D341Med (cell line): ENCODE results near the gene FMC1.
"Not testable (repeated sequence)": the region's sequence is repeated elsewhere in the genome, so short reads cannot be mapped to it uniquely, and the experiment has no call there.

Experiments used
- DNase-seq: peaks from one replicate; pipeline ENCODE4 v3.0.0; 2012; ENCODE audit warnings: low spot score

The FMC1 gene

GRCh38 chr7:139341058-139341775 is at the start of gene FMC1:
FMC1 (plus strand) TSS chr7:139341337; CDS start chr7:139341385, 48 bp downstream.
- peak; percentile 87 for DNase-seq

DNA sequence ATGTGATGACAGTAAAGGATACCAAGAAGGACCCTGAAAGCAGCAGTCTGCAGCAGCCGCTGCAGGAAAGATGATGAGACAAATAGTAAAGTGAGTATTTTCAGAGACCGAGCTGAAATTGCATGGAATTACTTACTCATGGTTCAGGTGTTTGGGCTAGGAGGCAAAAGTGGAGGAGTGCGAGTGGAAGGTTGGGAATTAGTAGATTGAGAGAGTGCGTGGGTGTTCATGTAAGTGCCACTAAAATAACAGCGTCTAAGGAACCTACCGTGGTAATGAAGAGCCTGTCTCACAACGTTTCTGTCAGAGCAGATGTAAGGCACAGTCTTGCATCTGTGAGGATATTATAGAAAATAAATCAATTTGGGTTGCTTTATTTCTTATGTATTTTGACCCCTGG is 48.3 kb upstream of the FMC1 start:
- DNase-seq, result no peak

GRCh38 chr7:139293534-139293933 is 47.6 kb upstream of the FMC1 start:
- no peak for DNase-seq

GRCh38 chr7:139294241-139294640 is 46.9 kb upstream of the FMC1 start:
- DNase-seq, result no peak

DNA sequence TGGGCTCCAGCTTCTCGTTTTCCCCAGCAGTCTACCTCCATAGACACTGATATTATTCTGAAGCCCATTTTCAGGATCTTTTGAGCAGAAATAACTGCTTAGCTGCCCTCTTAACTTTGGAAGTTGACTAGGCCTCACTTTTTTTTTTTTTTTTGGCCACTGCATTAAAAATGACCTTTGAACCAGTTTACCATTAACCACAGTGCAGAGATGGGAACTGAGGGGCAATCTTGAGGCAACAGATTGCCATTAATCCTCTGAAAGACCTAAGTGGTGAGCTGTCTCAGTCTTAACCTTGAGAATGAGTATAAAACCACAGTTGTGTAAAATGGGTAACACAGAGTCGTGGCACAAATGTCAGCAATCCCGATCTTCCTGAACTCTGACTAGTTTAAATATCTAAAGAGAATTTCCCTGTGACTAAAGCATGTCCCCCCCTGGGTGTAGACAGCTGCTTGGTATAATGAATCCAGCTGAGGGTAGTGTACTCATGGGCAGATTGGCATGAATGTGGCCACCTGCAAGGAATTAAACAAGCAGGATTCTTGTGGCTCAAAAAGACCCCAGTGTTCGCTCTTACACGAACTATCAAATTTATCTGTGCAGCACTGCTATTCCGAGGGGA is 46.1 kb upstream of the FMC1 start:
- no peak for DNase-seq

DNA sequence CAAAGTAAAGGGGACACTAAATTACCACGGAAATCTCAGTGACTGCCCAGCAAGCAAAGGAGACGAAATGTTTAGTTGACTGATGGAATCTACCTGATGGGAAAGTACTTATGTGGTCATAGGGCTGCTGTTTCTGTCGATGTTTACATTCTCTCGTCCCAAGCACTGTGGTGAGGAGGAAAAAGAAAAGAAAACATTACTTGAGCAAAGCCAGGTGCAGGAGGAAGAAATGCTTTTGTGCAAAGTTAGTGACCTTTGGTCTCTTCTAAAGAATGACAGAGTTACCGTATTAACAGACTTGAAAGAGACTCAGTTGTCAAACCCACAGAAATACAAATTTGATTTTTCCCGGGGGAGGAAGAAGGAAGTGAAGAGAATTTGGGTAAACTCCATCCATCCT is 43.3 kb upstream of the FMC1 start:
- no peak for DNase-seq

- no peak for DNase-seq
Observed at GRCh38 chr7:139299296-139299695, 41.8 kb upstream of the FMC1 start.

- no peak for DNase-seq
Observed at GRCh38 chr7:139300390-139300789, 40.7 kb upstream of the FMC1 start.

DNA sequence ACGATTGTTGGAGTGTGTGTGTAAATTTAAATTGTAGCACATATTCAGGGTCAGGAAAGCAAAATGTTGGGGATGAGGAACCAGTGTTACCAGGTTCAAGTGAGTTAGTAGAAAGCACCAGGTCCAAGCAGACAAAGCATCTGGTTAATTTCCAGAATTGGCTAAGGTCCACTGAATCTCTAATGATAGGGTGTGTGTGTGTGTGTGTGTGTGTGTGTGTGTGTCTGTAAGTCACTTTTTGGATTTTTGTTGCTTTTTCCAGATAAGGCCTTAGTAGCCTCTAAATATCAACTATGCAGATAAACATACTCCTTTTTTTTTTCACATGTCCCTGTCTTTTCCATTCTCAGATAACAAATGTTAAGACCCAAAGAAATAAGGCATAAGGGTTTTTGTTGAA is 36.6 kb upstream of the FMC1 start:
- no peak for DNase-seq

- DNase-seq, result no peak
Observed at GRCh38 chr7:139317939-139318505, 23.1 kb upstream of the FMC1 start.

DNA sequence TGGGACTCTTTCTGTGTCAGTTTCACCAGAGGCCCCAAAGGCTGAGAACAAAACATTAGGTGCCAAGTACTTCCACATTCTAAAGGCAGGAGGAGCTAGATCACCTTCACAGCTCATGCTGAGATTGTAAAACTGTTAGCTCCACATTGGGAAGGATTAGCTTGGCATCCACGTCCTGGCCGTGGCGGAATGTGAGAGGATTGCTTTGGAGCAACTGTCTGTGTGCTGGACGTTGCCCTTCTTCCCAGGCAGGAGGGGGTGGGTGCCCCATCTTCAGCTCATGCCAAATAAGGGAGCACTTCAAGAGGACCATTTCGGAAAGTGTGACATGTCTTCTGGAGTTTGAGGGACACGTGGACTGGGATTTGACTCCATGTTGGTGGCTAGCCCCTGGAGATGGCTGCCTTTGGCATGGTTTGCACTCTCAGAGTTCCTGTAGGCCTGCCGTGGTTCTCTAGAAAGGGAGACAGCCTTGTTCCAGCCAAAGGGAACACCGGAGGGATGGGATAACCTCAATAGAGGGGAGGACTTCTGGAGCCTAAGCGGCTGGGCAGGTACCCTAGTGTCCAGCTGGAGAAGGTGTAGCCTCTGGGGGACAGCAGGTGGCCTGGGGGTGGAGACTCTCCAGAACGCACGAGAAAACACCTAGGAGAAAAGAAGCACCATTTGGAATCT is 19.9 kb upstream of the FMC1 start:
- DNase-seq, result peak; percentile 52

- DNase-seq, result not testable (repeated sequence)
Observed at GRCh38 chr7:139324709-139325108, 16.4 kb upstream of the FMC1 start.

DNA sequence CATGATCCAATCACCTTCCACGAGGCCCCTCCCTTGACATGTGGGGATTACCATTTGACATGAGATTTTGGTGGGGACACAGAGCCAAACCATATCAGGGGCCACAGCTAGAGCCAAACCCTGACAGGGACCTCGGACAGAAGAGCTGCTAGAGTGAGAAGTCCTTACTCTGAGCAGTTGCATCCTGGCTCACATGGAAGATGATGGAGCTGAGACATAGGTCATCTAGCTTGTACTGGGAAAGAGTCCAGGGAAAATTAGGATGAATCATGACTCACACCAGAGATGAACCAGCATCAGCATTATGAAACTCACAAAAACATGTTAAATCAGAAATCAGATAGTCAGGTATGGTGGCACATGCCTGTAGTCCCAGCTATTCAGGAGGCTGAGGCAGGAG is 12.8 kb upstream of the FMC1 start:
- DNase-seq, result no peak

- no peak for DNase-seq
Observed at GRCh38 chr7:139329119-139329518, 12.0 kb upstream of the FMC1 start.

DNA sequence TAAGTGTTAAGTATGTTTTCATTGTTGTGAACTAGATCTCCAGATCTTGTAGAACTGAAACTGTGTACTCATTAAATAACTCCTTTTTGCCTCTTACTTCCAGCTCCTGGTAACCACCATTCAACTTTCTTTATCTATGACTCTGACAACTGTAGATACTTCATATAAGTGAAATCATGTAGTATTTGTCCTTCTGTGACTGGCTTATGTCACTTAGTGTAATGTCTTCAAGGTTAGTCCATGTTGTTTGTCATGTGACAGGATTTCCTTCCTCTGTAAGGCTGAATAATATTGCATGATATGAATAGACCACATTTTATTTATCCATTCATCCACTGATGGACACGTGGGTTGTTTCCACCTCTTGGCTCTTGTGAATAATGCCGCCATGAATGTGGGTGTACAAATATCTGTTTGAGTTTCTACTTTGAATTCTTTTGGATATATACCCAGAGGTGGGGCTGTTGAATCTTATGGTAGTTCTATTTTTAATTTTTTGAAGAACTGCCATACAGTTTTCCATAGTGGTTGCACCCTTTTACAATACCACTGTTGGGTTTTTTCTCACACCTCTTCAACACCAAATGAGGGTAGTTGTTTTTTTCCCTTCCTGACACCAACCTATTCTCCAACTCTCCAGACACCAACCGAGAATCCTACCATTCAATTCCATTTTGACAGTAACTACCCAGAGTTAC is 10.7 kb upstream of the FMC1 start:
- DNase-seq, result no peak

DNA sequence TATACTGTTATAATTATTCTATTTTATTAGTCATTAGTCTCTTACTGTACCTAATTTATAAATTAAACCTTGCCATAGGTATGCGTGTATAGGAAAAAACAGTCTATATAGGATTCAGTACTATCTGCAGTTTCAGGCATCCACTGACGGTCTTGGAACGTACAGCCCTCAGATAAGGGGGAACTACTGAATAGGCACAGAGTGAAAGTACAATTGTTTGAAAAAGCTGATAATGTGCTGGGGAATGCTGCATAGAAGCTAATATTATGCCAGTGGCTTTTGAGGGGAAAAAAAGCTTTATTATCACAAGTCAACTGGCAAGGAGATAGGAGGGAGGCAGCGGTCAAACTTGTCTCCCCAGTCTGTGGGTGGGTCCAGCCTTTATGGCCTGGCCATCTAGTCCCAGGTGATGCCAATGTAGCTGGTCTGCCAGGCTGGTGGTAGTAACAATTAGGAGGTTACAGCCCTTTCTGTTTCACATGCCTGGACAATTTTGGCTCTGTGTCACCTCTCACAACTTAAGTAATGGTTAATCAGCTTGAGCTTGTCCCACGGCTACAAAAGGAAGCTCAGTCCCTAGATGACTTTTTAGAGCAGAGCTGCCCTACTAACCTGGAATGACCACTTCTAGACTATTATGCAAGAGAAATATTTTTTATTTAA is 8.3 kb upstream of the FMC1 start:
- no peak for DNase-seq

- DNase-seq, result not testable (repeated sequence)
Observed at GRCh38 chr7:139333443-139333842, 7.7 kb upstream of the FMC1 start.

DNA sequence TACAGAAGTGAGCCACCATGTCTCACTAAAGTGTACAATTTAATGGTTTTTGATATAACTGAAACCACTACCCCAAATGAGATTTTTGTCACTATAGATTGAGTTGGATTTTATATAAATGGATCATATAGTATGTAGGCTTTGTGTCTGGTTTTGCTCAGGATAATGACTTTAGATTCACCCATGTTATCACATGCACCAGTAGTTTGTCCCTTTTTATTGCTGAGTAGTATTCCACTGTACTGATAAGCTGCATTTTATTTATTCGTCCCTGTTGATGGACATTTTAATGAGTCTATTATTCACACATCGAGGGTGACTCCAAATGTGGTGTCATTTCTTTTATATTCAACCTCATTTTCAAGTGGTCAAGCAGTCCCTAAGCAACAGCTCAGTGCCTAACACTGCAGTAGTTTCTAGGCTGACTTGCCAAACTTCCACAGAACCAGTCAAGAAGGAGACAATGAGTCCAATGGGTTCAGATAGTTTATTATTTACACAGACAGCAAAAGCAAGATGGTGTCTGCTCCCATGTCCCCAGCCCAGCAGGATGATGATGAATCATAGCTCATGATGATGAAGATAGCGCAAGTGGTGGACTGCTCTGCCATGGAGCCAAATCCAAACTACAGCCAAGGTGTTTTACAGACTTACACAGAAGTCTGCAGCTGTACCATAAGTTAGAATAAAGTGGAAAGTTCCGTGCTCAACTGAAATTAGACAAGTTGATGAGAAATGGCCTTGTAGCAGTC is 6.6 kb upstream of the FMC1 start:
- no peak for DNase-seq

- no peak for DNase-seq
Observed at GRCh38 chr7:139339025-139339424, 2.1 kb upstream of the FMC1 start.

- no peak for DNase-seq
Observed at GRCh38 chr7:139339698-139340036, 1.5 kb upstream of the FMC1 start.
